ENCODE data around the gene TBC1D14.

DNA sequence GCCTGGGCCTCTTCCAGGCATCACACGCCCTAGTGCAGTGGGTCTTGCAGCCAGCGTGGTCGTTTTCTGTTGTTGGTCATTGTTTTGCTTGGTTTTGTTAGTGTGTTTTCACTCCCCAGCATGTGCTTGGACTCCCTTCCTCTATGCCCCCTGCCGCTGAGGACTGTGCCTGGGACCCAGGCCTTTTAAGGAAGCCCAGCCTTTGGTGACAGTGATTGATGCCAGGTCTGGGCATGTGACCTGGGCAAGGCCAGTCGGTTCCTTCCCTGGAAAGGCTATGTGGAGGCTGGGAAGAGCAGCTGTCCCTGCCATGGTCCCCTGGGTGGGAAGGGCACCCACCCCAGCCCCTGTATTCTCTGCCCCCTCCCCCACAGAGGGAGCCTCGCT, 167.1 kb downstream of the TBC1D14 start:
- no peak for TF ChIP-seq POLR2A (IDR thresholded peaks at IDR 0.05)
- TF ChIP-seq, protein P1, sequence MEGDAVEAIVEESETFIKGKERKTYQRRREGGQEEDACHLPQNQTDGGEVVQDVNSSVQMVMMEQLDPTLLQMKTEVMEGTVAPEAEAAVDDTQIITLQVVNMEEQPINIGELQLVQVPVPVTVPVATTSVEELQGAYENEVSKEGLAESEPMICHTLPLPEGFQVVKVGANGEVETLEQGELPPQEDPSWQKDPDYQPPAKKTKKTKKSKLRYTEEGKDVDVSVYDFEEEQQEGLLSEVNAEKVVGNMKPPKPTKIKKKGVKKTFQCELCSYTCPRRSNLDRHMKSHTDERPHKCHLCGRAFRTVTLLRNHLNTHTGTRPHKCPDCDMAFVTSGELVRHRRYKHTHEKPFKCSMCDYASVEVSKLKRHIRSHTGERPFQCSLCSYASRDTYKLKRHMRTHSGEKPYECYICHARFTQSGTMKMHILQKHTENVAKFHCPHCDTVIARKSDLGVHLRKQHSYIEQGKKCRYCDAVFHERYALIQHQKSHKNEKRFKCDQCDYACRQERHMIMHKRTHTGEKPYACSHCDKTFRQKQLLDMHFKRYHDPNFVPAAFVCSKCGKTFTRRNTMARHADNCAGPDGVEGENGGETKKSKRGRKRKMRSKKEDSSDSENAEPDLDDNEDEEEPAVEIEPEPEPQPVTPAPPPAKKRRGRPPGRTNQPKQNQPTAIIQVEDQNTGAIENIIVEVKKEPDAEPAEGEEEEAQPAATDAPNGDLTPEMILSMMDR (IDR thresholded peaks at IDR 0.05): no peak

All from right lobe of liver (tissue), 4 donors.